ENCODE results near the gene ATP2C2.

ATP2C2 gene

DNA sequence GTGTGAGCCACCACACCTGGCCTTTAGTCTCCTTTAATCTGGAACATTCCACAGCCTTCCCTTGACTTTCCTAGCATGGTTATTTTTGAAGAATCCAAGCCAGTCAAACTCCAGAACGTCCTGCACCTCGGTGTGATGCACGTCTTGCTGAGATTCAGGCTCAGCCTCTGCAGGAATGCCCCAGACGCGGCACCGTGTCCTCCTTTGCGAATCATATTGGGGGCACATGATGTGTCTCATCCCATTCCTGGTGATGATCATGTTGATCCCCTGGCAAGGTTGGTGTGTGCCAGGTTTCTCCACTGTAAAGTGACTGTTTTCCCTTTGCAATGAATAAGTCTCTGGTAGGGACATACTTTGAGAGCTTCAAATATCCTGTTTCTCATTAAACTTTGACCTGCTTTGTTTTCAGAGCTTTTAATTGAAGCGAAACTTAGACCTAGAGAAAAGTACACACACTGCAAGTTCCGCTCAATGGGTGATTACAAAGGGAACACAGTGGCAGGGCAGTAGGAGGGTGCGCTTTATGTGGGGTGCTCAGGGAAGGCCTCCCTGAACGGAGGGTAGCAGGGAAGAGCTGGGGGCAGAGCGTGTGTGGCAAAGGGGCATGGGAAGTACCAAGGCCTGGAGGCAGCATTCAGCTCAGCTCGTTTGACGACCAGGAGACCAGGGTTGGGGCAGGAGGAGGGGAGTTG lies 9.6 kb upstream of the ATP2C2 start:
- DNase-seq (ENCODE audit: low read depth): no peak
- no peak overlapping the region for H3K4me3 ChIP-seq (replicated peaks; ENCODE audit: low read depth, low read length)
- TF ChIP-seq, protein P1, sequence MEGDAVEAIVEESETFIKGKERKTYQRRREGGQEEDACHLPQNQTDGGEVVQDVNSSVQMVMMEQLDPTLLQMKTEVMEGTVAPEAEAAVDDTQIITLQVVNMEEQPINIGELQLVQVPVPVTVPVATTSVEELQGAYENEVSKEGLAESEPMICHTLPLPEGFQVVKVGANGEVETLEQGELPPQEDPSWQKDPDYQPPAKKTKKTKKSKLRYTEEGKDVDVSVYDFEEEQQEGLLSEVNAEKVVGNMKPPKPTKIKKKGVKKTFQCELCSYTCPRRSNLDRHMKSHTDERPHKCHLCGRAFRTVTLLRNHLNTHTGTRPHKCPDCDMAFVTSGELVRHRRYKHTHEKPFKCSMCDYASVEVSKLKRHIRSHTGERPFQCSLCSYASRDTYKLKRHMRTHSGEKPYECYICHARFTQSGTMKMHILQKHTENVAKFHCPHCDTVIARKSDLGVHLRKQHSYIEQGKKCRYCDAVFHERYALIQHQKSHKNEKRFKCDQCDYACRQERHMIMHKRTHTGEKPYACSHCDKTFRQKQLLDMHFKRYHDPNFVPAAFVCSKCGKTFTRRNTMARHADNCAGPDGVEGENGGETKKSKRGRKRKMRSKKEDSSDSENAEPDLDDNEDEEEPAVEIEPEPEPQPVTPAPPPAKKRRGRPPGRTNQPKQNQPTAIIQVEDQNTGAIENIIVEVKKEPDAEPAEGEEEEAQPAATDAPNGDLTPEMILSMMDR (IDR thresholded peaks at IDR 0.05; ENCODE audit: low read length, missing control alignments): no peak

DNA sequence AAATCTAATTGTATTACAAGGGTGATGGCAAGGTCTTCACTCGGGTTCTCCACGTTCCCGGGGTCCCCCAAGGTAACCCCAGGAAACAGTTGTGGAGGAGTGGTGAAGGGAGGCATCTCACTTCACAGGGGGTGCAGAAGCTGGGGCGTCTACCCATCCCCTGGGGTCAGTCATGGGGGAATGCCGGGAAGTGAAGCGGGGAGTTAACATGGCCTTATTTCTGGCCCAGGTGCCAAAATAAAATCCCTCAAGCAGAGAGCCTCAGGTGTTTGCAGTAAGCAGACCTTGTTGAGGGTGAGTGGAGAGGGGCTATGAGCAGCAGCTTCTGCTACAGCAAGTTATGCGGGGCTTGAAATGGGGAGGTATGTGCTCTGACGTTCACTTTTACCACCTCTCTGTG lies 9.0 kb upstream of the ATP2C2 start:
- DNase-seq (ENCODE audit: low read depth): no peak
- no peak overlapping the region for H3K4me3 ChIP-seq (replicated peaks; ENCODE audit: low read depth, low read length)
- TF ChIP-seq, protein P1 (IDR thresholded peaks at IDR 0.05; ENCODE audit: low read length, missing control alignments): no peak

DNA sequence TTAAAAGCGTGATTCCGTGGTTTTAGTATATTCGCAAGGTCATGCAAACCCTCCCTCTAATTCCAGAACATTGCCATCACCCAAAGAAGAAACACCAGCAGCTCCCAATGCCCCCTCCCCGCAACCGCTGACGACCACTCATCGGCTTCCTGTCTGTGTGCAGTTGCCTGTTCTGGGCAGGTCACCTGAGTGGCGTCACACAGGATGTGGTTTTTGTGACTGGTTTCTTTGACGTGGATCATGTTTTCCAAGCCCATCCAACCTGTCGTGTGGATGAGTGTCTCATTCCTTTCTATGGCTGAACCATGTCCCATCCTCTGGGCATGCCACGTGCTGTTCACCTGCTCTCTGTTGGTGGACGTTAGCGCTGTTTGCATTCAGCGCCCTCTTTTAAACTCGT lies 8.2 kb upstream of the ATP2C2 start:
- no peak for DNase-seq (ENCODE audit: low read depth)

DNA sequence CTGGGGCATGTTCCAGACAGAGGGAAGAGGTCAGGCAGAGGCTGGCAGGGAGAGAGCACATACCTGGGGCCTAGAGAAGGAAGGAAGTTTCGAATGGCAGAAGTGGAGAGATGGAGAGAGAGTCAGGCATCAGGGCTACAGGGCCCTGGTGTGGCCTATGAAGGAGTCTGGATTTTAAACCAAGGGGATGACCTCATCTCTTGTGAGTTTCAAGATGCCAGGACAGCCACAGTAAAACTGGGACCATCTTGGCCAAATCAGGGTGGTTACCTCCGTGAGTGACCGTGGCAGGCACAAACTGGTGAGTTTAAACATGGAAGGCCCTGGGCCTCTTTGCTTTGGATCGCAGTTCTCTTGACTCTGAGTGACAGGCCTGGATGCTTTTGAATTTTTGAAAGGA lies 7.6 kb upstream of the ATP2C2 start:
- DNase-seq (ENCODE audit: low read depth): no peak
- TF ChIP-seq, protein P1 (IDR thresholded peaks at IDR 0.05; ENCODE audit: low read length, missing control alignments): no peak
- no peak overlapping the region for H3K4me3 ChIP-seq (replicated peaks; ENCODE audit: low read depth, low read length)

More for the DNA sequence above, 8.2 kb upstream of the ATP2C2 start:
- no peak overlapping the region for H3K4me3 ChIP-seq (replicated peaks; ENCODE audit: low read depth, low read length)
- TF ChIP-seq, protein P1 (IDR thresholded peaks at IDR 0.05; ENCODE audit: low read length, missing control alignments): no peak

DNA sequence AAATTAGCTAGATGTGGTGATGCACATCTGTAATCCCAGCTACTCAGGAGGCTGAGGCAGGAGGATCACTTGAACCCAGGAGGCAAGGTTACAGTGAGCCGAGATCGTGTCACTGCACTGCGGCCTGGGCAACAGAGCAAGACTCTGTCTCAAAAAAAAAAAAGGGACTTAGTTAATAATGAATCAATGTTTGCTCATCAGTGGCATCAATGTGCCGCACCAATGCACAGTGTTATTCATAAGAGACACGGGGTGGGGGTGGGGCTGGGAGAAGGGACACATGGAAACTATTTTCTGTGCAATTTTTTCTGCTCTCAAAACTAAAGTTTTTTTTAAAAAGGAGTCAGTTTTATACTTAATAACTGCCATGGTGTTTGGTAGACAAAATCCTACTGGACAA lies 6.8 kb upstream of the ATP2C2 start:
- TF ChIP-seq, protein P1 (IDR thresholded peaks at IDR 0.05; ENCODE audit: low read length, missing control alignments): no peak
- no peak for DNase-seq (ENCODE audit: low read depth)
- no peak overlapping the region for H3K4me3 ChIP-seq (replicated peaks; ENCODE audit: low read depth, low read length)

DNA sequence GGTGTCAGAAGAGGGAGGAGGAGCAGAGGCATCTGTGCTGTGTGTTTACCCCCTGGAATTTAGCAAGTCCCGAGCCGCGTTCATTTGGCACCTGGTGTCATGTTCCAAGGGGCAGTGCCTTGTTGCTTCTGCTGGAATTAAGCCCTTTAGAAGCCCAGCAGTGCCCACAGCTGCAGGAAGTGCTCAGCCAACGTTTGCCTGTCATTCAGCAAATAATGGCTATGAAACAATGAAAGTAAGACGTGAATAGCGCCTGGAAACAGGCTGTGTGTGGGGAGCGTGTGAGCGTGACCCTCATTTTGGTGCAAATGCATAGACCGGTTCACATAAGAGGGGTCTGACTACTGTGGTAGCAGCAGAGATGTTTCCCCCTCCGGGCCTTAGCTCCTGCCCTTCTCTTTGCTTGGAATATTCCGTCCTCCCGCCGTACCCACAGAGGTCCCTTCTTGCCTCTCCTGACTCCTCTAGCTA lies 5.8 kb upstream of the ATP2C2 start:
- no peak for DNase-seq (ENCODE audit: low read depth)
- TF ChIP-seq, protein P1 (IDR thresholded peaks at IDR 0.05; ENCODE audit: low read length, missing control alignments): no peak
- H3K4me3 ChIP-seq (replicated peaks; ENCODE audit: low read depth, low read length): no peak overlapping the region

DNA sequence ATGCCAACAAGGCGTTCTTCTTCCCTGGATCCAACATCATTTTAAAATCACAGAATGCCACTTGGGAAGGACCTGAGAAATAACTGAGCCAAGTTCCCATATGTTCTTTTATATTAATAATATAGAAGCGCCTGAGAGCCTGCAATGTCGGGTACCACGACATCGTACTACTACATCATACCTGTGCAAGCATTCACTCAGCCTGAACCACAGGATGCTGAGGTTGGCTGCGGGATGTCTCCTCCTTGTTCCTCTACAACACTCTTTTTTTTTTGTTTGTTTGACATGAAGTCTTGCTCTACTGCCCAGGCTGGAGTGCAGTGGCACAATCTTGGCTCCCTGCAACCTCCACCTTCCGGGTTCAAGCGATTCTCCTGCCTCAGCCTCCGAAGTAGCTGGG lies 2.1 kb upstream of the ATP2C2 start:
- TF ChIP-seq, protein P1 (IDR thresholded peaks at IDR 0.05; ENCODE audit: low read length, missing control alignments): no peak
- no peak overlapping the region for H3K4me3 ChIP-seq (replicated peaks; ENCODE audit: low read depth, low read length)
- no peak for DNase-seq (ENCODE audit: low read depth)

Data from fibroblast of pulmonary artery (primary cell).